Measurements from ENCODE around the gene EVI5L.

- TF ChIP-seq POLR2A (IDR thresholded peaks at IDR 0.05) (no peak), CTCF (IDR thresholded peaks at IDR 0.05) (no peak), POLR2AphosphoS5 (IDR thresholded peaks at IDR 0.05) (no peak)
Measured at GRCh38 chr19:7897292-7897691, 67.3 kb downstream of the EVI5L start.

Measured in prostate gland (tissue), 2 donors.